Measurements from ENCODE around the gene GPC5.

The GPC5 gene

GRCh38 chr13:91904597-91904996 lies 506.2 kb downstream of the GPC5 start:
- no peak for DNase-seq

GRCh38 chr13:91907398-91907797 lies 509.0 kb downstream of the GPC5 start:
- DNase-seq: no peak

- no peak for DNase-seq
Observed at GRCh38 chr13:91909617-91910016, 511.2 kb downstream of the GPC5 start.

GRCh38 chr13:91922969-91923592 lies 524.7 kb downstream of the GPC5 start:
- no peak for DNase-seq

- DNase-seq: no peak
Observed at GRCh38 chr13:91930687-91931086, 532.3 kb downstream of the GPC5 start.

GRCh38 chr13:91934354-91934753 lies 535.9 kb downstream of the GPC5 start:
- DNase-seq: no peak

- no peak for DNase-seq
Observed at GRCh38 chr13:91946498-91947070, 548.2 kb downstream of the GPC5 start.

GRCh38 chr13:91948736-91949135 lies 550.3 kb downstream of the GPC5 start:
- DNase-seq: no peak

- no peak for DNase-seq
Observed at GRCh38 chr13:91950803-91951202, 552.4 kb downstream of the GPC5 start.

- no peak for DNase-seq
Observed at GRCh38 chr13:91955546-91956355, 557.3 kb downstream of the GPC5 start.

GRCh38 chr13:91960947-91961346 lies 562.5 kb downstream of the GPC5 start:
- no peak for DNase-seq

GRCh38 chr13:91962946-91963345 lies 564.5 kb downstream of the GPC5 start:
- no peak for DNase-seq

- DNase-seq: no peak
Observed at GRCh38 chr13:91965511-91965910, 567.1 kb downstream of the GPC5 start.

- no peak for DNase-seq
Observed at GRCh38 chr13:91978571-91978970, 580.1 kb downstream of the GPC5 start.

- DNase-seq: no peak
Observed at GRCh38 chr13:91986761-91987483, 588.5 kb downstream of the GPC5 start.

- DNase-seq: no peak
Observed at GRCh38 chr13:91988331-91988730, 589.9 kb downstream of the GPC5 start.

GRCh38 chr13:92012787-92013186 lies 614.4 kb downstream of the GPC5 start:
- DNase-seq: no peak

- DNase-seq: no peak
Observed at GRCh38 chr13:92017737-92018136, 619.3 kb downstream of the GPC5 start.

- no peak for DNase-seq
Observed at GRCh38 chr13:92028695-92029094, 630.3 kb downstream of the GPC5 start.

- no peak for DNase-seq
Observed at GRCh38 chr13:92029641-92030040, 631.2 kb downstream of the GPC5 start.

GRCh38 chr13:92038905-92039304 lies 640.5 kb downstream of the GPC5 start:
- no peak for DNase-seq

- DNase-seq: no peak
Observed at GRCh38 chr13:92042522-92042921, 644.1 kb downstream of the GPC5 start.

GRCh38 chr13:92044351-92044750 lies 645.9 kb downstream of the GPC5 start:
- no peak for DNase-seq

GRCh38 chr13:92054389-92054788 lies 656.0 kb downstream of the GPC5 start:
- no peak for DNase-seq

Data from femur (tissue), 1 donor.